ENCODE measurements around the gene BEND6.

BEND6 gene, protein sequence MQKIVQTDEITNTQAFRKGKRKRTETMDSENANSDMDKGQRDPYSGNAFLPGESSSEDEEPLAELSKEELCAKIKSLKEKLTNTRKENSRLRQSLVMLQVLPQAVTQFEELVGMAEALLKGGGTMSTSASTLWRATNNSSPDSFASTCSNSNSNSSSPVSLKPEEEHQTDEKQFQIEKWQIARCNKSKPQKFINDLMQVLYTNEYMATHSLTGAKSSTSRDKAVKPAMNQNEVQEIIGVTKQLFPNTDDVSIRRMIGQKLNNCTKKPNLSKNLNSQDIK

DNA sequence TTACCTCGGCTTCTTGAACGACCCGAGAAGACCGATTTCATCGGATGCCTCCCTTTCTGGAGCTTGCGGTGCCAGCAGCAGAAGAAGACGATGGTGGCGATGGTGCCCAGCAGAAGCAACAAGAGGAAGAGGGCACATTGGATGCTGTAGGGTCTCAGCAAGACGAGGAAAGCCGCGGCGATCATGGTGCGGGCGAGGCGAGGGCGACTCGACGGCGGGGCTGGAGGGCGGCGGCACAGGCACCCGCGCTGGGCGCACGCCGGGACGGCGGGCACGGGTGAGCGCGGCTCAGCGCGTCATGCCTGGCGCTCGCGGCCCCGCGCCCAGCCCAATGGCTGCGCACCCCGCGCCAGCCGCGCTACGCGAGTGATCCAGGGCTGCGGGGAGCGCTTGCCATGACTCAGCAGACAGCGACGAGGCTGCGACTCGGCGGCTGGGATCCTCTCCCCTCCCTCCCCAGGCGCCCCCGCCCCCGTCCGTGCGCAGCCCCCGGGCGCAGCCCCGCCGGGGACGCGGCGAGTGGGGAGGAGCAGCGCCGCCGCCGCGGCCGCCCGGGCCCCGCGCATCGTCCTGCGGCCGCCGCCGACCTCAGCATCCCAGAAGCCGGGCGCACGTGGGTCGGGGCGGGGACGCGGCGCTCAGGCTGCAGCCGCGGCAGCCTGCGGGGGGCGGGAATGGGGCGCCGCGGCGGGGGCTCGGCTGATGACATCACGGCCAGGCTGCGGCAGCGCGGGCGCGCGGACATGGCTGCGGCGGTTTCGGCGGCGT, at the start of gene BEND6:
Gene BEND6, plus strand, starts transcription at position 705 of the 768 bp plus-strand sequence. CDS start 26,704 bp downstream, outside the sequence.
- DNase-seq (ENCODE audit: low spot score), result peak; percentile 25

DNA sequence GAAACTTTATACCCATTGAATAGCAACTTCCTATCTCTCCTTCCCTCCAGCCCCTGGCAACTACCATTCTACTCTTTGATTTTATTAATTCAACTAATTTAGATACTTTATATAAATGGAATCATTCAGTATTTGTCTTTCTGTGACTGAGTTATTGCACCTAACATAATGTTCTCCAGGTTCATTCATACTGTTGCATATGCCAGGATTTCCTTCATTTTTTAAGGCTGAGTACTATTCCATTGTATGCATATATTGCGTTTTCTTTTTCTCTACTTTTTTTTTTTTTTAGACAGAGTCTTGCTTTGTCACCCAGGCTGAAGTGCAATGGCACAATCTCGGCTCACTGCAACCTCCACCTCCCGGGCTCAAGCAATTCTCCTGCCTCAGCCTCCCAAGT, 49.5 kb upstream of the BEND6 start:
- DNase-seq (ENCODE audit: low spot score), result no peak

DNA sequence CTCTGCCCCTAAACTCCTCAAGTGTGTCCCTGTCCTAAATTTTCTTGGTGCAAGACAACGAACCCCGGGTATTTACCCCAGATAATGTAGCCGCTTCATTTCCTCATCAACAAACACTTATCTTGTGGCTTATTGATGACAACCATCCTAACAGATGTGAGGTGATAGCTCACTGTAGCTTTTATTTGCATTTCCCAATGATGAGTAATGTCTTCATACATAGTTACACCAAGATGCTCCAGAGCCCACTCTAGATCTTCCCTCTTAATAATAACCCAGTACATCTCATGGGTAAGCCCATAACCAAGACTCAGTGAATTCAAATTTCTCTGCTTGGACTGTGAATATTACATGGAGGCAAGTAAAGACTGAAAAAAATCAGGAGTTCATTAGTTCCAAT, 48.2 kb upstream of the BEND6 start:
- DNase-seq (ENCODE audit: low spot score), result no peak

DNA sequence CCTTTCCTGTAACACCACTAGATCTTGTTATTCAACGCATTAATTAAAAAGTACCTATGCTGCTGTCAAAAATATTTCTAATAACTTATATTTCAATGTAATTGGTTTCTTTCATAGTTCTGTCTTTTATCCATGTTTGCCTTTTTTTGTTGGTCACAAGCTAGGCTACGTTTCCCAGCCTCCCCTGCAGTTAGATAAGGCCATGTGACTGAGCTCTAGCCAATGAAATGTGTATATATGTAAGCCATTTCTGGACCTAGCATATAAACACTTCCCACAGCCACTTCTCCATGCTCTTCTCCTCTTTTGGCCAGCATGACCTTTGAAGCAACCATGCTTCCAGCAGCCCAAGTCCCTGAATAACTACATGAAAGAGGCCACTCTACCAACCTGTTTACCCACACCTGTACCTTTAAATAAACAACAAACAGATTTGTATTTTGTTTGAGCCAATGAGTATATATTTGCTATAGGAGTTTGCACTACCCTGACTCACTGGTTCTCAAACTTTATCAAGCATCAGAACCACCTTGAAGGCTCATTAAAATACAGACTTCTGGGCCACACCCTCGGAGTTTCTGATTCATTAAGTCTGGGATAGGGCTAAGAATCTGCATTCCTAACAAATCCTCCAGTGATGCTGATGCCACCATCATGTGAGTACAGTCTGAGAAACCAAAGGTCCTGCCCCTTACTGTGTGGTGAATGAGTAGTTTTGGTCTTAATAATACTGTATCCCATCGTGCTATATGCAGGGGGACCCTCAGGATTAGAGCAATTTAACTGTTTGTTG, 45.6 kb upstream of the BEND6 start:
- no peak for DNase-seq (ENCODE audit: low spot score)

DNA sequence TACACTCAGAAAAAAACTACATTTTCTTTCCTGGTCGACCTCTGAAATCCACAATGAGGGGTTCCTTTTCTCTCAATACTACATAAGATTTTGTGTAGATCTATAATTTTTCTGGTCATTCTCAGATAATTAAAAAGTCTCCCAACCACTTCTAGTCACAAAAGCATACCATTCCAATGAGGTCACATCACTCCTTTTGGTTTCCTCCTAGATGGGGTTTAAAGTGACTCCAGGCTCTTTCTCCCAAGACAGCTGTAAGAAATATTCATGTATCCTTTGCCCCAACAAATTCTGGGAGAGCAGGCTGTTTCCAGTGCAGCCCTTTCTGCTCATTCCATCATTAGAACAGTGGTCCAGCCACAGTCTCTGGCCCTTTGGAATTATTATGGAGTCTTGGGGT, 43.1 kb upstream of the BEND6 start:
- DNase-seq (ENCODE audit: low spot score), result no peak

DNA sequence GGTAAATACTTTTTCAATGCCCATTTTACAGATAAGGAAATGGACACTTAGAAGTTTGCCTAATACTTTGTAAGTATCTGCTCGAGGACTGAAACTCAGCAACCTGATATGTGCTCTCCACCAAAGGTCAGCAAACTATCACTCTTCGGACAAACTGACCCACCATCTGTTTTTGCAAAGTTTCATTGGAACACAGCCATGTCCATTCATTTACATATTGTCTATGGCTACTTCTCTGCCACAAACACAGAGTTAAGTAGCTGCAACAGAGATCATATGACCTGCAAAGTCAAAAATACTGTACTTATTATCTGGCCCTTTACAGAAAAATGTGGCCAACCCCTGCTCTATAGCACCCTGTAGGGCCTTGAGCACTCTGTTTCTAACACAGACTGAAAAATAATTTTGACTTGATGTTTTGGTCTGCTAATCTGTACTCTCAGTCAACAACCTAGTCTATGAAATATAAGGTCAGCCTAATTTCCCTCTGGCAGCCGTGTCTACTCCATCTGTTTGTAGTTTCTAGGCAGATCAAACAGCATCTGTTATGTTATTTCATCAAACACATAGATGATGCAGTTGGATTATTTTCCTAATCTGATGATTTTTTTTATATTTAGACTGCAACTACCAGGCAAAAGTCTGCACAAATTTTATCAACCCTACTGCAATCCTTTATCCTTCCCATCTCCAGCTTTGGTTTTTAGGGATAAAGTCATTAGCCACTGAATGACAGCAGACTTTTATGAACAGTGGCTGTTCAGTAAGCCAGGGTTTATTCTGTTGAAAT, 41.4 kb upstream of the BEND6 start:
- no peak for DNase-seq (ENCODE audit: low spot score)

DNA sequence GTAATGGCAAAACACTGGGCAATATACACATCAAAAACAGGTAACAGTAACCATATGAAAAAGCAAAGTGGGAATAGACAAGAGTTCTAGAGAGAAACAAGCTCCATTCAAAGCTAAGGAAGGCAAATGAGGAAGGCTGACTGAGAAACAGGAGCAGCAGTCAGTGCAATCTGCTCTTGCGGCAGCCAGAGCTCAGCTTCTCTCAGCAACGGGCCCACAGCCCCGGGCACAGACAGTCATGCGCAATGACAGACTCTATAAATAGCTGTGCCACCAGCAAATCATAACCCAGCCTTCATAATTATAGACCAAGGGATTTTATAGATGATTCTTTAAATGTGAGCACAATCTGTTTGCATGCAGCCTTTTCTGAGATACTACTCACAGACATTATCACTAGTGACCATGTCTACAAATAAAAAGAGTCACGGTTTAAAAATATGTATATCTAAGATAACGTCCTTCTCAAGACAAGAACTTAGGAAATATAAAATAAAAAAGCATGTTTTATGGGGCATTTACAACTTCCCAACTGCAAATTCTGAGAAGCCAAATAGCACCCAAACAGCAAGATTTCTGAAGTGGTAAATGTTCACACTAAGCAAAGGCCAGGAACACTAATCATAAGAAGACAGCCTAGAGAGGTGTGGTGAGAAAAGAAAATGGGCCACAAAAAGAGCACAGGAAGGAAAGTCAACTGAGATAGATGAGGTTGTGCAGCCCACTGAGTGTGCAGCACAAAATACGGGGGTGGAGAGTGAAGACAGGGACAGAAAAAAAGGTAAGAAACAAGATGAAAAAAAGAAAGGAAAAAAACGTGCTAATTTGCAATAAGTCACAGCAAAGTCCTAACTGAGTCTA, 39.9 kb upstream of the BEND6 start:
- no peak for DNase-seq (ENCODE audit: low spot score)

DNA sequence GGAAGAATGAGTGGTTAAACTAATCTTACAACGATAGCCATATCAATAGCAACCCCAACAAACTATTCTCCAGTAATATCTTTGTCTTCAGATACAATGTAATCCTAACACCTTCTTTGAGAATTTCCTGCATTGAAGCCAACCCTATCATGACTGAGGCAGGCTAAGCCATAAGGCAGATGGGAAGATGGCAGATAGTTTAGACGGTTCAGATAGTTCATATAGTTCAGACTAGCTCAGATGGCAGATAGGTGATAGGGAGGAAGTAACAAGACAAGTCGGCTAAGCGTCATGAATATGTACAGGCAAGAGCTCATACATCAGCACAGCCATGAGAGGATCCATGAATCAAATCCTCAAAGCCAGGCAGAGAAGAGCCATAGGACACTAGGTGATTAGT, 39.1 kb upstream of the BEND6 start:
- DNase-seq (ENCODE audit: low spot score), result no peak

DNA sequence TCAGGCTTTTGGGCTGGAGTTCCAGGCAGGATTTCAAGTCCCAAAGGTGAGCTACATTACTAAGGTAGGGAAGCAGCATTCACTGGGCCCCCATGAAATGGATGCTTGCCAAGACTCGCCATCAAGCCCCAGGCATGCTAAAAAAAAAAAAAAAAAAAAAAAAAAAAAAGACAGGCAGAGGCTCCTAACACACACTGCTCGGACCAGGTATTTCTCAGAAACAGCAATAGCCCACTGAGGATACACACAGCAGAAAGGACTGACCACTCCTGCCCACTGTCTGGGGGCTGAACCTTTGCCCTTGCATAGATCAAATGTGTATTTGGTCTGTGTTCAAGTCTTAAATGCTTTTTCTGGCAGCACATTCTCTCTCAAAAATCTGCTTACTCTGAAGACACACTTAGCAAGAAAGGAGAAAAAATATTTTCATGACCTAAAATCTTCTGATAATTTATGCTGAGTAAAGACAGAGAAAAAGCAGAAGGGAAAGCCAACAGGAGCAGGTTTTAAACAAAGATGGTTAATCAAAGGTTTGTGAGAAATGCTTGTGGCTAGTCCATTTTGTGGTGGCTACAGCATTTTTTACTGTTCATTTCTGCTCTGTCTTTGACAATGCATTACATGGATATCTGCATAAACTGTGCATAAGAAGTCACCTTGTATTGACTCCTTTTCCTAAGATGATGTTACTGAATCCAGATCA, 37.9 kb upstream of the BEND6 start:
- no peak for DNase-seq (ENCODE audit: low spot score)

DNA sequence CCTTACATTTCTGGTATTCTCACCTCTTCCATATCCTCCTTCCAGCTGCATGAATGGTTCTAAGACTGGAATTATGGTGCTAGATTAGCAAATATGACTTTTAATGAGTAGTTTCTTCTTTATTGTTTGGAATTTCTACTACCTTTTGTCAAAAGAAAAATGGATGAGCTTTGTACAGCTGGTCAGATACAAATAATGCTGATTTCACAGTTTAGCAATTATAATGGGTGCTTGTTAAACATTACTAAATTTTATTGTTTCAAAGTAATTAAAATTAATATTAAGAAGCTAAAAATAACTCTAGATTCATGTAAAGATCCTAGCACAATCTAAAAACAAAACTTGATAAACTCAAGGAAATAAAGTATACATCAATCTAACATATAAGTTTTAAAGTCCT, 32.3 kb upstream of the BEND6 start:
- DNase-seq (ENCODE audit: low spot score), result no peak

DNA sequence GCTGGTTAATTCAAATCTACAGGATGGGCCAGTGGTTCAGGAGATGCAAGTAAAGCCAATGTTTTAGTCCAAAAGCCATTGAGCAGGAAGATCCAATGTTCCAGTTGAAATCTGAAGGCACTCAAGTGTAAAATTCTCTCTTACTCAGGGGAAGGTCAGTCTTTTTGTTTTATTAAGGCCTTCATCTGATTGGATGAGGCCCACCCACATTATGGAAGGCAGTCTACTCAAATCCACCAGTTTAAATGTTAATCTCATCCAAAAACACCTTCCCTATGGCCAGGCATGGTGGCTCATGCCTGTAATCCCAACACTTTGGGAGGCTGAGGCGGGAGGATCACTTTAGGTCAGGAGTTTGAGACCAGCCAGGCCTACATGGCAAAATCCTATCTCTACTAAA, 31.3 kb upstream of the BEND6 start:
- no peak for DNase-seq (ENCODE audit: low spot score)

DNA sequence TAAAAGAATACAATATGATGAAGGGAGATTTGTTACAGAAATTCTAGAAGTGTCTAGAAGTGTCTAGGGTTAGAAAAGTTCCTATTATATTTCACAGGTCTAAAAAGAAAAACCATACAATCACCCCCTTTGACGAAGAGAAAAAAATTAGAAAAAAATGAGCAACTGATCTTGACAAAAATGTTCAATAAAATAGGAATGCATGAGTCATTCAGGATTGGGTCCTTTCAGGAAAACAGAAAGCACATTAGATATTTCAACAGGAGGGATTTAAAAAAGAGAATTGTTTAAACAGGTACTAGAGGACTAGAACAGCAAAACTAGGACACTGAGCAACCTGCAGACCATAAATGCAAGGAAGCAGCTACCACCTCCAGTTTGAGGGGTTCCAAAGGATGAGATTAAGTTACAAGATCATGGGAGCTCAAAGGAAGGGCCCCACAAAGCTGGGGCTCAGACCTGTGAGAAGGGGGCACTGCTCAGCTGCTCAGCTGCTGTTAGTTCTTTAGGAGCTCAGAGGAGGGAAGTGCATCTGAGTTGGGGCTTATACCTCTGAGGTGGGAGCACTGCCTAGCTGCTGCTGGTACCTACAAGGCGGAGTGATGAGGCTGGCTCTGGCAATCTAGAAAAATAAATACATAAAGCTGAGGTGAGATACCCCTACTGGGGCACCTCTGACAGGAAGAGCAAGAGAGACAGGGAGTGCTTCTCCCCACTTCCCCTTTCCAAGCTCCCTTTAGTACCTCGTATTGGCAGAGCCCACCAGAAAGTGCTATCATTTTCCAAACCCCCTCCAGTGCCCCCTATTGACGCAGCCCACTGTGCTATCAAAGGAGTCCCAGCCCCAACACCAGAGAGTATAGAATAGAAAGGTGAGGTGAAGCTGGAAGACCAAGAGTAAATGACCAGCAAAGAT, 27.1 kb upstream of the BEND6 start:
- DNase-seq (ENCODE audit: low spot score), result no peak

DNA sequence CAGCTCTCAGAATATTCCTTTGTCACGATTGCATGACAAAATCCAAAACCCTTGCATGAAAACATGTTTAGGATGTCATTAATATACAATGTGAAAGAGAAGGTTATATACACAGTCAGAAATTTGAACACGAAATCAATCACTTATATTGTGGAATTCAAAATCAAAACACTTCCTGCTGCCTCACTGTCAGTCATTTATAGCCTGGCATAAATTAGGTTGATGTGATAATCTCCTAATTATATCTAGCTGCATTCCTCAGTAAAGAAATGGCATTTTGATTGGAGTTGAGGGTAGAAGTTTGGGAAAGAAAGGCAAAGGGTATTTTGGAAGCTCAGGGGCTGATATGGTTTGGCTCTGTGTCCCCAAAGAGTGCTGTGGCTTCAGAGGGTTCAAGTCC, 24.1 kb upstream of the BEND6 start:
- no peak for DNase-seq (ENCODE audit: low spot score)

DNA sequence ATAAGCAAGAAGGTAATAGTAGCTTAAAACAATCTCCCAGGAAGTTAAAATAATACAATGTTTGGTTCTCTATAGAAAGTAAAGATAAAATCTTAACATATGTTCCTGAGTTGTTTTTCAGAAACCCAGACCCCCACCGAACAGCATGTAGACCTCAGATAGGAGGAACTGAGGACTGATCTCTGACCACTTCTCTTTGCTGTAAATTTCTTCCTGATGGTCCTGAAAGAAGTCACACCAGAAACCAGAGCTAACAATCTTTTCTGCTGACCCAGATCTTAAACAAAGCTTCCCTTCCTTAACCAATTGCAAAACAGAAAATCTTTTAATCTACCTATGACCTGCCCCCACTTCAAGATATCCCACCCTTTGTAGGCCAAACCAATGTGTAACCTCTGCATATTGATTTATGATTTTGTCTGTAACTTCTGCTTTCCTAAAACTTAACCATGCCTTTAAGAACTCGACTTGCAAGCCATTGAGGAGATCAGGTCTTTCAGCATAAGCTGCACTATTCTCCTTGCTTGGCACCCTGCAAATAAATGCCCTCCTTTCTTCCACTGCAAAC, 21.9 kb upstream of the BEND6 start:
- no peak for DNase-seq (ENCODE audit: low spot score)

DNA sequence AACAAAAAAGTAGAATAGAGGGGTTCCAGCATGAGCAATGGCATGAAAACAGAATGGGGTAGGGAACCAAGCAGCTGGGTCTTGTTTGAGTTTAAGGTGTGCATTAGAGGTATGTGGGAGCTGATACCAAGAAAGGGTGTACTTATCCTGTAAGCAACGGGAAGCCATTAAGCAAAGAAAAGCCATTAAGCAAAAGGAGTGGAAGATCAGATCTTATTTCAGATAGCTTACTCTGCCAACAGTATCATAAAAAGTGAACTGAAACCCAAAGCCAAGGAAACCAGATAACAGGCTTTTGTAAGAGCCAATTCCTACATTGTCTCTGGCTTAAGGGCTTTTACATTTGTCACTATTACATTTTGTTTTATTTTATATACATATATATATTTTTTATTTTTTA, 21.3 kb upstream of the BEND6 start:
- DNase-seq (ENCODE audit: low spot score), result no peak

DNA sequence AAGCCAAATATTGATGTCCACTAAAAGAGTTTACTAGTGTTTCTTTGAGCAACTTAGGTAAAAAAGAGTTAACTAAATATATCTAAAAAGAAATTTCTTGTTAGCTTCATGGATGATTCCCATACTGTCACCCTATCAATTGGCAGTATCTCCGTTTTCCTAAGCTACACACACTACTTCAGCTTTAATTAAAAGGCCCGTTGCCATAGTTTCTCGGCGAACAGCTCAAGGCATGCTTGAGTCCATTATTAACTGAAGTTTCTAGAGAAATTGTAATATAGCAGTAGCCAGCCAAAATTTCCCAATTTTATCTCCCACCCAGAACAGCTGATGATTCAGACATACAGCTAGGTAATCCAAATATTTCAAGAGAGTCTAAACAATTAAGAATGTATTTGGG, 20.0 kb upstream of the BEND6 start:
- no peak for DNase-seq (ENCODE audit: low spot score)

DNA sequence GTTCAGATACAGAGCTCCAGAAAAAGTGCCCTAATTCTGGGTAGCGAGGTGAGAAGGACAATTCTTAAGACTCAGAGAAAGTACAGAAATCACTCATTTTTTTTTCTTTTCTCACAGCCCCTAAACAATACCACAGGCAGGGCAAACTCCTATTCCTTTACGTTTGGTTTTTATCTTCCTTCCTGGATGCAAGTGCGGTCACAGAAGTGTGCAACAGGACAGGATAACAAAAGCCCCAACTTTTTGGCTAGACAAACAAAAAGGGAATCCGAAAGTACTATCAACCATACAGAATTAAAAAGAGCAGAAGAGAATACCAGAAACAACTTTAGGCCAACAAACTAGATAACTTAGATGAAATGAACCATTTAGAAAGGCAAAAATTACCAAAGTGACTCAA, 18.4 kb upstream of the BEND6 start:
- no peak for DNase-seq (ENCODE audit: low spot score)

DNA sequence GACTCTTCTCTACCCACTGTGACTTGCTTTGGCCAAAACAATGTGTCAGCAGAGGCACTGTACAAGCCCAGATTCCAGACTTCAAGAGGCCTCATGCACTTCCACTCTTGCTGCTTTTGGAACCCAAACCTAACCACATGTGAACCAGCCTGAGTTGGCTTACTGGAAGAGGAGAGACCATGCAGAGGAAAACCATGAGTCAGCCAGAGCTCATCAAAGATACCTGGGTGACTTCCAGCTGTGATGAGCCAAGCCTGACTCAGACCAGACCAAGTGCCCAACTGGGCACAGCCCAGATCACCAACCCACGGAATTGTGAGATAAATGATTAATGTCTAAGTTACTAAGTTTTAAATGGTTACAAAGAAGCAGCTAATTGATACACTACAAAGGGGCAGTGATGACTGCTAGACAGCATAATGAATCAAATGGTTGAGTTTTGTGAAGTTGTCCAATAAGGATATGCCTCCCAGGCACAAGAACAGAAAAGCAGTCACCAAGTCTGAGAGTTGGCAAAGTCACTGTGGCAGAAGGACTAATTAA, 16.2 kb upstream of the BEND6 start:
- DNase-seq (ENCODE audit: low spot score), result peak; percentile 9

DNA sequence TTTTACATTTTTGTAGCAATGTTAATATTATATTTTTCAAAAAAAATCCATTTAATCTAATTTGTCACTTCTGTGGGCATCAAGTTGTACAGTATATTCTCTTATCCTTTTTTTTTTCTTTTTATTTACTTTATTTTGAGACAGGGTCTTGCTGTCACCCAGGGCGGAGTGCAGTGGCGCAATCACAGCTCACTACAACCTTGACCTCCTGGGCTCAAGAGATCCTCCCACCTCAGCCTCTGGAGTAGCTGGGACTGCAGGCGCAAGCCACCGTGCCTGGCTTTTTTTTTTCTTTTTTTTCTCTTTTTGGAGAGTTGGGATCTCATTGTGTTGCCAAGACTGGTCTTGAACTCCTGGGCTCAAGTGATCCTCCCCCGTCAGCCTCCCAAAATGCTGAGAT, 14.4 kb upstream of the BEND6 start:
- DNase-seq (ENCODE audit: low spot score), result no peak
